HepG2 (cell line): Measurements from ENCODE around the gene FAM114A1.

Experiments used
- ARNT ChIP-seq: fragments of 450-650 bp; IDR thresholded peaks from 2 replicates; pipeline ENCODE4 v1.6.1; 2017
- FOXM1 ChIP-seq: sonication (generic); formaldehyde crosslinking; IDR thresholded peaks from 2 replicates; pipeline ENCODE4 v1.5.0; 2020; ENCODE audit warnings: missing genetic modification reagents
- KMT2B ChIP-seq: IDR thresholded peaks from 2 replicates; pipeline ENCODE4 v1.6.1; 2016; ENCODE audit warnings: missing genetic modification reagents, missing compliant biosample characterization
- POLR2A ChIP-seq, 2 experiments: IDR thresholded peaks; 2 replicates each; pipeline ENCODE4 v1.6.1; 2011; ENCODE audit warnings: low read depth in 2 of 2, low read length in 2 of 2, mild to moderate bottlenecking in 1 of 2, moderate library complexity in 1 of 2; ENCODE audit not compliant: insufficient read depth in 1 of 2
- POLR2AphosphoS5 ChIP-seq: IDR thresholded peaks from 2 replicates; pipeline ENCODE4 v1.6.1; 2012; ENCODE audit warnings: low read depth, low read length
- SMAD1 ChIP-seq: sonication (generic); formaldehyde crosslinking; IDR thresholded peaks from 2 replicates; pipeline ENCODE4 v1.4.0; 2020; ENCODE audit warnings: missing genetic modification reagents, low read depth, mild to moderate bottlenecking, borderline replicate concordance
- TMF1 ChIP-seq: sonication (generic); formaldehyde crosslinking; IDR thresholded peaks from 2 replicates; pipeline ENCODE4 v1.8.1; 2022; ENCODE audit warnings: low read depth, missing genetic modification reagents
- TP53 ChIP-seq: sonication (generic); formaldehyde crosslinking; conservative IDR thresholded peaks from 2 replicates; pipeline ENCODE4 v1.4.0; 2020; ENCODE audit warnings: missing genetic modification reagents
- ZFP36L2 ChIP-seq: sonication (generic); formaldehyde crosslinking; IDR thresholded peaks from 2 replicates; pipeline ENCODE4 v1.4.0; 2020; ENCODE audit warnings: missing genetic modification reagents
- ZNF33B ChIP-seq: sonication (generic); formaldehyde crosslinking; IDR thresholded peaks from 2 replicates; pipeline ENCODE4 v1.5.1; 2020; ENCODE audit warnings: mild to moderate bottlenecking, missing genetic modification reagents
- ZNF629 ChIP-seq: sonication (generic); formaldehyde crosslinking; conservative IDR thresholded peaks from 2 replicates; pipeline ENCODE4 v1.5.0; 2020; ENCODE audit warnings: missing genetic modification reagents
- ZNF878 ChIP-seq: sonication (generic); formaldehyde crosslinking; IDR thresholded peaks from 2 replicates; pipeline ENCODE4 v1.8.1; 2023; ENCODE audit warnings: mild to moderate bottlenecking, missing genetic modification reagents, moderate library complexity
- TF ChIP-seq, protein P1 (sequence below): sonication (generic); formaldehyde crosslinking; IDR thresholded peaks from 2 replicates; pipeline ENCODE4 v1.8.0; 2022; ENCODE audit warnings: mild to moderate bottlenecking, missing genetic modification reagents; ENCODE audit not compliant: insufficient replicate concordance

DNA sequence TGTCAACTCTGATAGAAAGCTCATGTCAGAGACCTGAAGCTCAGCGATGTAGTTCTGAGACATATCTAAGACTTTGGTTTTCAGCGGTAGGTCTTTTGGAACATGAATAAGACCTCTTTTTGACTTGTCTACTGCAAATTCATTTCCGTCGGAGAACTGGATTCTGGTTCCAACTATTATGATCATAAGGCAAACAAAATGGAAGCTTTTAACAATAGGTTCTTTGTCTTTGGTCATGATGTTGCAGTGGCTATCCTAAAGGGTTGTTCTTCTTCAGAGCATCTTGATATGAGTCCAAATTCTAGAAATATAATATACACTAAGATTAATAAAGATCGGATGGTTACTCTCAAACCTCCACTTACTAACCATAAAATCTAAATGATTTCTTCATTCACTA is 38.4 kb upstream of the FAM114A1 start:
- TF ChIP-seq POLR2A (IDR thresholded peaks at IDR 0.05; ENCODE audit: insufficient read depth in 1 of 2, low read depth in 2 of 2, low read length in 2 of 2), result no peak
- TF ChIP-seq TMF1, result no peak
- TF ChIP-seq ZNF629 (CRISPR knock-in tag), result no peak
- TF ChIP-seq TP53 (CRISPR knock-in tag), result no peak
- TF ChIP-seq ZNF33B (CRISPR knock-in tag), result no peak
- TF ChIP-seq, protein P1, sequence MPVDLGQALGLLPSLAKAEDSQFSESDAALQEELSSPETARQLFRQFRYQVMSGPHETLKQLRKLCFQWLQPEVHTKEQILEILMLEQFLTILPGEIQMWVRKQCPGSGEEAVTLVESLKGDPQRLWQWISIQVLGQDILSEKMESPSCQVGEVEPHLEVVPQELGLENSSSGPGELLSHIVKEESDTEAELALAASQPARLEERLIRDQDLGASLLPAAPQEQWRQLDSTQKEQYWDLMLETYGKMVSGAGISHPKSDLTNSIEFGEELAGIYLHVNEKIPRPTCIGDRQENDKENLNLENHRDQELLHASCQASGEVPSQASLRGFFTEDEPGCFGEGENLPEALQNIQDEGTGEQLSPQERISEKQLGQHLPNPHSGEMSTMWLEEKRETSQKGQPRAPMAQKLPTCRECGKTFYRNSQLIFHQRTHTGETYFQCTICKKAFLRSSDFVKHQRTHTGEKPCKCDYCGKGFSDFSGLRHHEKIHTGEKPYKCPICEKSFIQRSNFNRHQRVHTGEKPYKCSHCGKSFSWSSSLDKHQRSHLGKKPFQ (CRISPR knock-in tag), result no peak
- no peak for TF ChIP-seq ARNT
- TF ChIP-seq POLR2AphosphoS5, result no peak
- no peak for TF ChIP-seq FOXM1 (CRISPR knock-in tag)
- no peak for TF ChIP-seq KMT2B (CRISPR knock-in tag)
- TF ChIP-seq ZNF878 (CRISPR knock-in tag), result no peak
- no peak for TF ChIP-seq SMAD1 (CRISPR knock-in tag)
- no peak for TF ChIP-seq ZFP36L2 (CRISPR knock-in tag)
